NCI-H2081 treated with DMSO at 0.1 percent for 48 hours (cell line): ENCODE data around the gene B3GAT1.
"Not testable (repeated sequence)": the region's sequence is repeated elsewhere in the genome, so short reads cannot be mapped to it uniquely, and the experiment has no call there.

Experiments
- DNase-seq: peaks from one replicate; lab custom pipeline; 2025; lab: John Stamatoyannopoulos, UW

B3GAT1 gene

GRCh38 chr11:134355656-134356055 is 56.4 kb downstream of the B3GAT1 start:
- DNase-seq = no peak

GRCh38 chr11:134355136-134355535 is 56.9 kb downstream of the B3GAT1 start:
- DNase-seq = no peak

- no peak for DNase-seq
Measured at GRCh38 chr11:134352111-134352510, 59.9 kb downstream of the B3GAT1 start.

GRCh38 chr11:134350381-134350780 is 61.7 kb downstream of the B3GAT1 start:
- no peak for DNase-seq

- no peak for DNase-seq
Measured at GRCh38 chr11:134349802-134350355, 62.2 kb downstream of the B3GAT1 start.

GRCh38 chr11:134349109-134349801 is 62.8 kb downstream of the B3GAT1 start:
- DNase-seq = no peak

GRCh38 chr11:134347441-134347840 is 64.6 kb downstream of the B3GAT1 start:
- DNase-seq = no peak

- DNase-seq = no peak
Measured at GRCh38 chr11:134346976-134347350, 65.1 kb downstream of the B3GAT1 start.

GRCh38 chr11:134346101-134346975 is 65.7 kb downstream of the B3GAT1 start:
- no peak for DNase-seq

GRCh38 chr11:134345237-134345550 is 66.8 kb downstream of the B3GAT1 start:
- no peak for DNase-seq

GRCh38 chr11:134344497-134345236 is 67.4 kb downstream of the B3GAT1 start:
- DNase-seq = not testable (repeated sequence)

- no peak for DNase-seq
Measured at GRCh38 chr11:134343646-134344045, 68.4 kb downstream of the B3GAT1 start.

GRCh38 chr11:134342572-134343340 is 69.3 kb downstream of the B3GAT1 start:
- DNase-seq = no peak

GRCh38 chr11:134341805-134342571 is 70.1 kb downstream of the B3GAT1 start:
- DNase-seq = no peak

- DNase-seq = no peak
Measured at GRCh38 chr11:134340354-134340964, 71.6 kb downstream of the B3GAT1 start.

- no peak for DNase-seq
Measured at GRCh38 chr11:134339756-134340155, 72.3 kb downstream of the B3GAT1 start.

- no peak for DNase-seq
Measured at GRCh38 chr11:134338654-134339053, 73.4 kb downstream of the B3GAT1 start.

- no peak for DNase-seq
Measured at GRCh38 chr11:134338068-134338467, 74.0 kb downstream of the B3GAT1 start.

- DNase-seq = no peak
Measured at GRCh38 chr11:134337051-134337450, 75.0 kb downstream of the B3GAT1 start.

GRCh38 chr11:134334796-134335571 is 77.1 kb downstream of the B3GAT1 start:
- no peak for DNase-seq
